HK-2 (cell line): Measurements from ENCODE around the gene SLCO1A2.
"Not testable (repeated sequence)": the region's sequence is repeated elsewhere in the genome, so short reads cannot be mapped to it uniquely, and the experiment has no call there.

Experiments used
- DNase-seq: peaks from one replicate; pipeline ENCODE4 v3.0.0-alpha.2; 2018; ENCODE audit not compliant: unreplicated experiment

Gene SLCO1A2

DNA sequence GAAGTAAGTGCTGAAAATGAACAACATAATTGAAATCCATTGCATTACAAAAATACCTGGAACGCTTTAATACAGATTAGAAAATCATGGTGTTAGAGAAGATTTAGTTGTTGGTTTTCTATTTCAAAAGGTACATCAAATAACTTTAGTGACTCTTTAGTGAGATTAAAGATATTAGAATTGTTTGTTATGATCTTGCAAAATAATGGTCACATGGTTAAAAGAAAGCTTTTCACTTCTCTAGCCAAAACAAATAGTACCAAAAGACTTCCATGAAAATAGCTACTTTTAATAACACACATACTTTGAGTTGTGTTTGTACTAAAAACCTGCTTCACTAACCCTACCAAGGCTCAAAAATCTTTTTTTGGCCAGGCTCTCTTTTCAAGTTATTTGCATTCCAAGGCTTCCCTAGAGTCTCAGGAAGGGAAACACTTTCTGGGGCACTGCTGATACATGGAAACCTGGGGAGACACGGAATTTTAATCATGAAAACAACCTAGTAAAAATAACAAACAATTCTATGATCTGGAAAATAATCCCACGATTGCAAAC lies at the start of gene SLCO1A2:
Gene SLCO1A2 (minus strand): TSS at position 147 of the 555 bp plus-strand sequence. CDS start 270 bp downstream, outside the sequence.
- DNase-seq, result no peak

GRCh38 chr12:21384261-21384660 lies 49.5 kb upstream of the SLCO1A2 start:
- DNase-seq, result no peak

- DNase-seq, result not testable (repeated sequence)
These were observed 46.6 kb upstream of the SLCO1A2 start for GRCh38 chr12:21381320-21381719.

- no peak for DNase-seq
These were observed 44.5 kb upstream of the SLCO1A2 start for GRCh38 chr12:21379218-21379617.

DNA sequence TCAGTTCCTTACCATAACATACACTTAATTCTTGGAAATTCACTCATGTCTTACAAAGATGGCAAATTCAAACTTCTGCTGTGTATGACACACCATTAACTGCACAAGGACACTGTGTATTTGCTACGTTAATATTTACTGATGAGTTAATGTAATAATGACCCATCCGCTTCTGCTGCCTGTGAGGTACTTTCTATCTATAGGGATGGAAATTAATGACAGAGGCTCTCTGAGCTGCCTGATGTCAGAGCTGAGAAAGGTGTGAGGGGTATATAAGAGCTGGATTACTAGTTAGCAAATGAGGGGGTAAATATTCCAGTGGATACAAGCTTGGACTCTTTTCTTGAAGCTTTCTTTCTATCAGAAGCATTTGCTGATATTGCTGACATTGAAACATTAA lies 37.9 kb upstream of the SLCO1A2 start, which contains the start of gene IAPP:
Gene IAPP (plus strand): TSS at position 301 of the 400 bp plus-strand sequence. CDS start 450 bp downstream, outside the sequence.
- DNase-seq, result no peak

- DNase-seq, result no peak
These were observed 36.2 kb upstream of the SLCO1A2 start for GRCh38 chr12:21370845-21371449.

- no peak for DNase-seq
These were observed 34.6 kb upstream of the SLCO1A2 start for GRCh38 chr12:21369141-21369980.

- not testable (repeated sequence) for DNase-seq
These were observed 25.9 kb upstream of the SLCO1A2 start for GRCh38 chr12:21360632-21361031.

- DNase-seq, result no peak
These were observed 19.9 kb upstream of the SLCO1A2 start for GRCh38 chr12:21354641-21355040.

GRCh38 chr12:21353948-21354347 lies 19.2 kb upstream of the SLCO1A2 start:
- DNase-seq, result no peak

- no peak for DNase-seq
These were observed 18.8 kb upstream of the SLCO1A2 start for GRCh38 chr12:21353487-21353886.

- DNase-seq, result no peak
These were observed 16.3 kb upstream of the SLCO1A2 start for GRCh38 chr12:21350975-21351374.

DNA sequence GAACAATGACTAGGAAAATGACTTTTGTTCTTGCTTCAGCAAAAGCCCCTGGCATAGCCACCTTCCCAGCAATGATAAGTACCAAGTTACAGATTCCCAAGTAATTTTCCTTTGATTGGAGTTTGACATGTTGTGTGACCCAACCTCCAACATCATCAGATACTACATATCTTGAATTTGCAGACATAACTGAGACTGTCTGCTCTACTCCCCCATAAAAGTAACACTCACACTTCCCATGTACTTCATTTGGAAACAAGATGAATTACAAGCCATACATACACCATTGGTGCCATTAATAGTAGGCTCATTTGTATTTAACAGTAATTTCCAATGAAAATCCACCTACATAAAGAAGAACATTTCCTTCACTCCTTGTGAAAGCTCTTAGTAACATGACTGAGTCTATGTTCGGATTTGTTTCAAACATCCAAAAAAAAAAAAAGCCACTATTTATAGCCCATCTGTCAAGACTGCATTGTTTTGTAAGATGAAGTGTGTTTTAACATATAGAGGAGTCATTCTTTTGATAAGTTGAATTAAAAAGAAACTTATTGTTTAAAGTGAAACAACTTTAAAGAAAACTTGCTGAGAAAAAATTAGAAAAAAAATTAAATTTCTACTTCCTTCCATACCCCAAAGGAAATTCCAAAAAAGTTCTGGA lies 12.0 kb upstream of the SLCO1A2 start:
- DNase-seq, result no peak

DNA sequence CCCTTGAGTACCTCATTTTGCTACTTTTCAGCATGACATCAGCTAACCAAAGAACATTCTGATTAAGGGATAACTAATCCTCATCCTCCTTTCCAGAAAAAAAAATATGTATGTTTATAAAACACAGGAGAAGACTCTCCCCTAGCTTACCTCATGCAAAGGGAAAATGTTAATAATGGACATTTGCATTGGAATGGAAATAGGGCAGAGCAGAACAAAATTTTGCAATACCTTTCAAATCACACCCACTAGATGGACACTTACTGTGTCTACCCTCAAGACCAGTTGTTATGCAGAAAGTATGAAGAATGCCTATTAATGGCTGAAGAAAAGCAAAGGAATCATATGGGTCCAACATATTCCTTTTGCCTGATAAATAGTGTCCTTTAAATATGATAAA lies 8.9 kb upstream of the SLCO1A2 start:
- DNase-seq, result no peak

- no peak for DNase-seq
These were observed 7.1 kb upstream of the SLCO1A2 start for GRCh38 chr12:21341769-21342168.

DNA sequence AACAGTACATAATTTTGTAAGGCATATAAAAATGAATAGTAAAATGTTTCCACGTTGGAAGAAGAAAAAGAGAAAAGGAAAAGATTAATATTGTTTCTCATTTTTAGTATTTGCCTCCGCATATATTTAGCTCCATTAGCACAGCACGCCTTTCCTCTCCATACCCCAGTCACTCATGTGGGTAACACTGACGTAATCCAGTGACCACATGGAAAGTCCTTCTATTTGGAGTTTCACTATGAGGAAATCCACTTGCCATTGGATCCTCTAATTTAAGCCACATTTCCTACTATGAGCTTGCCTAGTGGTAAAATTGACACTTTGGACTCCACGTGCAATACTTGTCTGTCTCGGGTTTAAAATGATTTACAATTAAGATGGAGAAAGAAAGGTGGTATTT lies 5.7 kb upstream of the SLCO1A2 start:
- no peak for DNase-seq

DNA sequence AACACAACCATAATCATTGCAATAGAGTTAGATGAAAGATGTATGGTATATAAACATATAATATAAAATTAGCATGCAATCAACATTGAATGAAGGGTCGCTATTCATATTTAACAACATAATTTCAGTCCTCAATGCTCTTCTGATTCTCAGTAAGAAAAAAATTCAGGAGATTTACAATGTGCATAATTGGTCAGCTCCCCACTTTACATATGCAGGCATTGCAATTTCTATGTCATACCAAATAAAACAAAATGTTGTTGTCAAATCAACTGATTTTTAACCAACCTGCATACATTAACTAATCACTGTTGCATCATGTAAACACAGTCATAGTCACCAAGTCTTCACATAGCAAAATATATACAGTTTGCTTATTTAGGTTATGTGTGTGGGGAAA lies 5.2 kb upstream of the SLCO1A2 start:
- DNase-seq, result no peak

DNA sequence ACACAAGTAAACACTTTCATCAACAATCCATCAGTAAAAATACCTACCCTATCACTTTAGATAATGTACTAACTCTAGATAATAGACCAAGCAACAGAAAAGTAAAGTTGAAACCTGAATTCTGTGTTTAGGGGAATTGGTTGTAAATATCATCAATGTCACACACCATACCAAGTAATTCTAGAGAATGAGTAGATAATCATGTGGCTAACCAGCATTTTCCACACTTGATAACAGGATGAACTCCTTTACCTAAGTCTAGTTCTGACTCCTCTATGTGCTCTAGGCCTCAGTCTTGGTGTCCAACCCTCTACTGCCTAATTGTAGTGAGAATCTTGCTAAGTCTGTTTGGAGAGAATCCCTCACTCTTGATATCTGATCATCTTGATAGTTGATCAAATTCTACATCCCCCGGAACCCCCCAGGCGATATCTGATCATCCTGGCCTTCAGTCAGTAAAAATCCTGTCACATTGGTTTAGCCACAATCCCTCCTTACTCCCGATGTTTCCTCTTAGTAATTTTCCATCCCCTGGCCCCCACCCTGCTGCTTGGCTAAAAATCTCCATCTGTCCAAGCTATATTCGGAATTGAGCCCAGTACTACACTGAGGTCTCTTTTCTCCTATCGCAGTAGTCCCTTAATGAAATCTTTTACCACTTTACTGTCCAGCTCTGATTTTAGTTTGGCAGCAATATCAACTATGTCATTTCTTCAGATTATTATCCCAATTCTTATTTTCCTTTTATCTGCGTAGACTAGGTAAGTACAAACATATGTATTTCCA lies 3.4 kb upstream of the SLCO1A2 start:
- no peak for DNase-seq

DNA sequence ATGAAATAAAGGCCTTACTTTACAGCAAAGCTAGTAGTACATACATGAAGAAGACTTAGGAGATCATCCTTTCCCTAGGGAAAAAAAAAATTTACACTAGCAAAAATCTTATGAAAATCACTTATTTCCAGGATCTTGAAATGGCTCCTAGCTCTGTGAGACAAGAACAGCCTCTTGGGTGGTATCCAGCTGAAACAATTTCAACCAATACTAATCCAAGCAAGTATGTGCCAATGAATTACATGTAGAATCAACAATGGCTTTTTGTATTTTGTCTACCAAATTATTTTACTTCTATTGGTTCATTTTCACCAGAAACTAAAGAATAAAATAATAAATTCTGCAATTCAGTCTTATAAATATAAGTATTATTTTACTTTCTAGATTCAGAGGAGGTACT lies 2.7 kb upstream of the SLCO1A2 start:
- DNase-seq, result no peak

- DNase-seq, result no peak
These were observed 1.9 kb upstream of the SLCO1A2 start for GRCh38 chr12:21336656-21337055.

DNA sequence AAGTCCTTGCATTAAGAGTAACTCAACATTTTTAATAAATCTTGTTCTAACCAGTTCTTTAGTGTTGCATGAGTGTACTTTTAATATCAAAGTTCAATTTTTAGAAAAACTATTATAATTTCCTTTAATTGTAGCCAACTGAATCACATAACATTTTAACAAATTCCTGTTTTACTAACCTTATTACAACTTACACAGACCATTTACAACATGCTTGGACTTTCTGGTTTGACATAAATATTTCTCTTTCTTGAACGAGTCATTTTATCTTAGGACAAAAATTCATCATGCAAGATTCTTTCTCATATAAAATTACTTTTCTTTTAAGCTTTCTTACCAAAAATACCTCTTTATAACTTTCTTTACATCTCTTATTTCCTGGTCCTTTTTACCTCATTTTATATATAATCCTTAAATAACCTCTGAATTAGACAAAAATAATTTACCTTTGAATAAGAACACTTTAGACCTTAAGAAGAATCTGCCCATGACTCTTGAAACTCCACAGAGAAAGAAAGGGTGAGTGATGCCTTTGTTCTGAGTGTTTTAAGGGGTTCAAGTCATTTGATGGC lies 3.9 kb downstream of the SLCO1A2 start:
- DNase-seq, result no peak
